Measurements from ENCODE around the gene BICD2. TPM values are rescaled to one million over a fixed set of nuclear protein-coding genes. Genes with fewer than 3 reads are reported as not detected.

The BICD2 gene
- total RNA-seq, 1 experiment from 2014 or later: 40.6 TPM

- H3K4me2 ChIP-seq: no peak overlapping the region
- no peak for DNase-seq
- peaks cover 95% of the 10 kb centered on the region for H3K79me2 ChIP-seq (ENCODE audit: low read depth)
- no peaks in the 10 kb centered on the region for H3K36me3 ChIP-seq (ENCODE audit: low read depth)
- no peaks in the 10 kb centered on the region for H3K9me2 ChIP-seq (ENCODE audit: insufficient read depth)
- ChIA-PET POLR2A (ENCODE audit: unreplicated experiment) (interaction anchor here (0.6 to 0.7 kb wide), 2 partner anchors 41 to 420 kb away, joined by 4 to 5 read pairs; no protein-coding TSS in a partner anchor), CTCF (no interaction called here)
- no peak overlapping the region for H2AFZ ChIP-seq
- H3K4me3 ChIP-seq: no peak overlapping the region
- H3K9me3 ChIP-seq (ENCODE audit: insufficient read depth, low read depth): no peaks in the 10 kb centered on the region
- H3K4me1 ChIP-seq (replicated peaks; ENCODE audit: insufficient read depth): peaks cover 11% of the 10 kb centered on the region
- H4K20me1 ChIP-seq (ENCODE audit: insufficient read depth): peaks cover 37% of the 10 kb centered on the region
- H3K27me3 ChIP-seq (ENCODE audit: insufficient read depth, low read depth): no peaks in the 10 kb centered on the region
- TF ChIP-seq EZH2 (IDR thresholded peaks at IDR 0.05; ENCODE audit: low read depth): no peak
- no peak for TF ChIP-seq CTCF (conservative IDR thresholded peaks at IDR 0.05)
- H3K27ac ChIP-seq: 0 out of 2 replicates have a peak overlapping the region, but pooled peaks have one; percentile 33
- peaks cover 8% of the 10 kb centered on the region; the same call in 1 of the 2 replicates for H3F3A ChIP-seq (ENCODE audit: insufficient read depth, low read depth)
- BruUV-seq (replicated peaks): no TSS peak
- intact Hi-C loops (cut with micrococcal nuclease; ENCODE audit: unreplicated experiment): no loop called here
These were observed 16.5 kb downstream of the BICD2 start for GRCh38 chr9:92748233-92748497.

- peaks cover 11% of the 10 kb centered on the region for H3K4me1 ChIP-seq (replicated peaks; ENCODE audit: insufficient read depth)
- H3K4me3 ChIP-seq: no peak overlapping the region
- H2AFZ ChIP-seq: no peak overlapping the region
- peaks cover 8% of the 10 kb centered on the region; the same call in 1 of the 2 replicates for H3F3A ChIP-seq (ENCODE audit: insufficient read depth, low read depth)
- H3K79me2 ChIP-seq (ENCODE audit: low read depth): peaks cover 94% of the 10 kb centered on the region
- H3K9me2 ChIP-seq (ENCODE audit: insufficient read depth): no peaks in the 10 kb centered on the region
- intact Hi-C loops (cut with micrococcal nuclease; ENCODE audit: unreplicated experiment): no loop called here
- ChIA-PET CTCF (no interaction called here), POLR2A (ENCODE audit: unreplicated experiment) (interaction anchor here (0.6 to 0.8 kb wide), 4 partner anchors 13 to 420 kb away, joined by 3 to 5 read pairs (median 4); no protein-coding TSS in a partner anchor)
- TF ChIP-seq EZH2 (IDR thresholded peaks at IDR 0.05; ENCODE audit: low read depth): no peak
- no peak for TF ChIP-seq CTCF (conservative IDR thresholded peaks at IDR 0.05)
- H3K27ac ChIP-seq: no peak overlapping the region
- no peaks in the 10 kb centered on the region for H3K36me3 ChIP-seq (ENCODE audit: low read depth)
- no peaks in the 10 kb centered on the region for H3K9me3 ChIP-seq (ENCODE audit: insufficient read depth, low read depth)
- no peaks in the 10 kb centered on the region for H3K27me3 ChIP-seq (ENCODE audit: insufficient read depth, low read depth)
- DNase-seq: peak in 1 of 2 experiments; percentile 59
- peaks cover 32% of the 10 kb centered on the region for H4K20me1 ChIP-seq (ENCODE audit: insufficient read depth)
- no peak overlapping the region for H3K4me2 ChIP-seq
- BruUV-seq (replicated peaks): no TSS peak
These were observed 17.0 kb downstream of the BICD2 start for GRCh38 chr9:92747459-92748232.

GRCh38 chr9:92746567-92747458, 17.8 kb downstream of the BICD2 start:
- Histone ChIP-seq H3K27ac (no peak overlapping the region), H3K79me2 (ENCODE audit: low read depth) (peaks cover 94% of the 10 kb centered on the region), H3K9me2 (ENCODE audit: insufficient read depth) (no peaks in the 10 kb centered on the region), H4K20me1 (ENCODE audit: insufficient read depth) (peaks cover 26% of the 10 kb centered on the region), H3F3A (ENCODE audit: insufficient read depth, low read depth) (peaks cover 8% of the 10 kb centered on the region; the same call in 1 of the 2 replicates), H2AFZ (no peak overlapping the region), H3K4me1 (replicated peaks; ENCODE audit: insufficient read depth) (peaks cover 11% of the 10 kb centered on the region), H3K9me3 (ENCODE audit: insufficient read depth, low read depth) (no peaks in the 10 kb centered on the region), H3K4me2 (no peak overlapping the region), H3K4me3 (no peak overlapping the region), H3K36me3 (ENCODE audit: low read depth) (no peaks in the 10 kb centered on the region), H3K27me3 (ENCODE audit: insufficient read depth, low read depth) (no peaks in the 10 kb centered on the region)
- TF ChIP-seq CTCF (conservative IDR thresholded peaks at IDR 0.05): no peak
- TF ChIP-seq EZH2 (IDR thresholded peaks at IDR 0.05; ENCODE audit: low read depth): no peak
- BruUV-seq (replicated peaks): no TSS peak
- CTCF ChIA-PET: no interaction called here
- intact Hi-C loops (cut with micrococcal nuclease; ENCODE audit: unreplicated experiment): no loop called here
- POLR2A ChIA-PET (ENCODE audit: unreplicated experiment): interaction anchor here (0.6 to 0.8 kb wide), 2 partner anchors 12 to 338 kb away, joined by 3 to 4 read pairs; no protein-coding TSS in a partner anchor
- peak in 1 of 2 experiments; percentile 24 for DNase-seq

Measured in PC-9 (cell line).